ENCODE data around the gene SPTBN4.
A peak's percentile ranks its signal among the peaks of the same experiment; 100 is the strongest.

SPTBN4 gene

GRCh38 chr19:40598121-40598917 lies 131.5 kb downstream of the SPTBN4 start (continued):
- peak; percentile 98 for TF ChIP-seq ZNF398 (tag by site-specific recombination; IDR thresholded peaks at IDR 0.05)
- TF ChIP-seq ZEB2 (tag by site-specific recombination; IDR thresholded peaks at IDR 0.05) = peak; percentile 97
- peak; percentile 89 for TF ChIP-seq ZBTB6 (tag by site-specific recombination; IDR thresholded peaks at IDR 0.05)
- no peak for TF ChIP-seq ZNF658 (tag by site-specific recombination; IDR thresholded peaks at IDR 0.05)
- TF ChIP-seq ZBTB8A (tag by site-specific recombination; IDR thresholded peaks at IDR 0.05) = peak; percentile 90
- no peak for TF ChIP-seq ZNF184 (tag by site-specific recombination; IDR thresholded peaks at IDR 0.05)
- TF ChIP-seq SP3 (tag by site-specific recombination; IDR thresholded peaks at IDR 0.05) = peak; percentile 98
- TF ChIP-seq ZNF513 (tag by site-specific recombination; IDR thresholded peaks at IDR 0.05) = peak; percentile 58; the same call in 1 of the 2 replicates
- peak; percentile 97 for TF ChIP-seq ZNF324 (tag by site-specific recombination; IDR thresholded peaks at IDR 0.05)
- peak; percentile 97 for TF ChIP-seq ZNF660 (tag by site-specific recombination; IDR thresholded peaks at IDR 0.05)
- peak; percentile 83 for TF ChIP-seq KLF1 (tag by site-specific recombination; IDR thresholded peaks at IDR 0.05)
- TF ChIP-seq AEBP2 (tag by site-specific recombination; IDR thresholded peaks at IDR 0.05; ENCODE audit: borderline replicate concordance) = no peak
- TF ChIP-seq ZBTB44 (tag by site-specific recombination; IDR thresholded peaks at IDR 0.05) = peak; percentile 52; the same call in 1 of the 2 replicates
- peak; percentile 99 for TF ChIP-seq KLF10 (tag by site-specific recombination; IDR thresholded peaks at IDR 0.05)
- TF ChIP-seq ZBTB21 (tag by site-specific recombination; IDR thresholded peaks at IDR 0.05) = peak; percentile 91
- TF ChIP-seq IKZF3 (tag by site-specific recombination; IDR thresholded peaks at IDR 0.05) = peak; percentile 99
- TF ChIP-seq ZNF600 (tag by site-specific recombination; IDR thresholded peaks at IDR 0.05) = peak; percentile 99
- peak; percentile 72 for TF ChIP-seq ZNF610 (tag by site-specific recombination; IDR thresholded peaks at IDR 0.05; ENCODE audit: borderline replicate concordance)
- 0 out of 2 replicates have a peak, but pooled peaks have one; percentile 3 for TF ChIP-seq ZFP3 (tag by site-specific recombination; IDR thresholded peaks at IDR 0.05; ENCODE audit: low read depth)
- peak; percentile 95 for TF ChIP-seq KLF9 (tag by site-specific recombination; IDR thresholded peaks at IDR 0.05; ENCODE audit: low read depth)
- no peak for TF ChIP-seq ZNF549 (tag by site-specific recombination; IDR thresholded peaks at IDR 0.05)
- TF ChIP-seq ZNF580 (tag by site-specific recombination; IDR thresholded peaks at IDR 0.05) = no peak
- peak; percentile 95 for TF ChIP-seq SP7 (tag by site-specific recombination; IDR thresholded peaks at IDR 0.05)
- peak; percentile 96 for TF ChIP-seq ZBTB11 (tag by site-specific recombination; conservative IDR thresholded peaks at IDR 0.05; ENCODE audit: low read depth)
- peak; percentile 98 for TF ChIP-seq ZNF391 (tag by site-specific recombination; IDR thresholded peaks at IDR 0.05; ENCODE audit: borderline replicate concordance, low read depth)
- TF ChIP-seq ZNF37A (tag by site-specific recombination; IDR thresholded peaks at IDR 0.05) = no peak
- TF ChIP-seq SP2 (tag by site-specific recombination; IDR thresholded peaks at IDR 0.05) = peak; percentile 70
- no peak for TF ChIP-seq ZNF155 (tag by site-specific recombination; IDR thresholded peaks at IDR 0.05)

All from HEK293 (cell line).